KOPT-K1 (cell line): ENCODE measurements around the gene RALGPS1.
A peak's percentile ranks its signal among the peaks of the same experiment; 100 is the strongest.

Experiments
- H3K27ac ChIP-seq: fragments of 200-600 bp; sonication (generic); 2 replicates; pipeline ENCODE4 v1.5.1; 2016; ENCODE audit warnings: antibody characterized with exemption, mild to moderate bottlenecking, low read depth, low read length; ENCODE audit not compliant: poor library complexity, severe bottlenecking
- H3K36me3 ChIP-seq: fragments of 200-600 bp; sonication (generic); 2 replicates; pipeline ENCODE4 v1.5.1; 2017; ENCODE audit warnings: antibody characterized with exemption, mild to moderate bottlenecking, low read length, moderate library complexity; ENCODE audit not compliant: insufficient read depth
- H3K9me3 ChIP-seq: fragments of 200-600 bp; sonication (generic); 2 replicates; pipeline ENCODE4 v1.5.1; 2017; ENCODE audit warnings: antibody characterized with exemption, low read length, mild to moderate bottlenecking; ENCODE audit not compliant: insufficient read depth, poor library complexity, severe bottlenecking

RALGPS1 gene

GRCh38 chr9:127102788-127103187 lies 188.2 kb downstream of the RALGPS1 start:
- H3K27ac ChIP-seq: no peak overlapping the region
- H3K36me3 ChIP-seq: no peaks in the 10 kb centered on the region; the same call in 1 of the 2 replicates
- no peaks in the 10 kb centered on the region for H3K9me3 ChIP-seq

GRCh38 chr9:127104581-127105311 lies 190.2 kb downstream of the RALGPS1 start:
- H3K9me3 ChIP-seq: no peaks in the 10 kb centered on the region
- no peaks in the 10 kb centered on the region; the same call in 1 of the 2 replicates for H3K36me3 ChIP-seq
- no peak overlapping the region for H3K27ac ChIP-seq

GRCh38 chr9:127105805-127106465 lies 191.4 kb downstream of the RALGPS1 start:
- Histone ChIP-seq H3K36me3 (no peaks in the 10 kb centered on the region; the same call in 1 of the 2 replicates), H3K27ac (no peak overlapping the region), H3K9me3 (no peaks in the 10 kb centered on the region)

GRCh38 chr9:127106466-127106855 lies 191.9 kb downstream of the RALGPS1 start:
- Histone ChIP-seq H3K27ac (no peak overlapping the region), H3K9me3 (no peaks in the 10 kb centered on the region), H3K36me3 (no peaks in the 10 kb centered on the region; the same call in 1 of the 2 replicates)

- H3K27ac ChIP-seq: no peak overlapping the region
- no peaks in the 10 kb centered on the region; the same call in 1 of the 2 replicates for H3K36me3 ChIP-seq
- H3K9me3 ChIP-seq: no peaks in the 10 kb centered on the region
Observed at GRCh38 chr9:127107171-127107928, 192.8 kb downstream of the RALGPS1 start.

- Histone ChIP-seq H3K27ac (no peak overlapping the region), H3K36me3 (no peaks in the 10 kb centered on the region)
Observed at GRCh38 chr9:127107929-127108876, 193.6 kb downstream of the RALGPS1 start.

GRCh38 chr9:127109212-127109711 lies 194.7 kb downstream of the RALGPS1 start:
- Histone ChIP-seq H3K9me3 (no peaks in the 10 kb centered on the region), H3K36me3 (no peaks in the 10 kb centered on the region), H3K27ac (no peak overlapping the region)

More at GRCh38 chr9:127107929-127108876, 193.6 kb downstream of the RALGPS1 start:
- no peaks in the 10 kb centered on the region for H3K9me3 ChIP-seq

- no peaks in the 10 kb centered on the region for H3K9me3 ChIP-seq
Observed at GRCh38 chr9:127112056-127112455, 197.5 kb downstream of the RALGPS1 start.

GRCh38 chr9:127112735-127113161 lies 198.2 kb downstream of the RALGPS1 start:
- no peaks in the 10 kb centered on the region for H3K9me3 ChIP-seq
- no peaks in the 10 kb centered on the region for H3K36me3 ChIP-seq
- H3K27ac ChIP-seq: no peak overlapping the region

More at GRCh38 chr9:127112056-127112455, 197.5 kb downstream of the RALGPS1 start:
- Histone ChIP-seq H3K27ac (no peak overlapping the region), H3K36me3 (no peaks in the 10 kb centered on the region)

GRCh38 chr9:127113191-127113972 lies 198.8 kb downstream of the RALGPS1 start:
- Histone ChIP-seq H3K27ac (no peak overlapping the region), H3K36me3 (no peaks in the 10 kb centered on the region), H3K9me3 (no peaks in the 10 kb centered on the region)

GRCh38 chr9:127114606-127115005 lies 200.0 kb downstream of the RALGPS1 start:
- H3K9me3 ChIP-seq: no peaks in the 10 kb centered on the region
- no peaks in the 10 kb centered on the region for H3K36me3 ChIP-seq
- no peak overlapping the region for H3K27ac ChIP-seq

- H3K9me3 ChIP-seq: no peaks in the 10 kb centered on the region
- peak overlapping the region; percentile 76 for H3K27ac ChIP-seq
Observed at GRCh38 chr9:127116088-127116726, 201.6 kb downstream of the RALGPS1 start.

GRCh38 chr9:127116957-127117356 lies 202.4 kb downstream of the RALGPS1 start:
- H3K9me3 ChIP-seq: no peaks in the 10 kb centered on the region
- H3K27ac ChIP-seq: peak overlapping the region; percentile 76
- no peaks in the 10 kb centered on the region for H3K36me3 ChIP-seq

More at GRCh38 chr9:127116088-127116726, 201.6 kb downstream of the RALGPS1 start:
- no peaks in the 10 kb centered on the region for H3K36me3 ChIP-seq
